Choroid plexus epithelial cell (primary cell): Measurements from ENCODE around the gene MLPH.

Experiments
- DNase-seq: peaks from one replicate; pipeline ENCODE4 v3.0.0-alpha.2; 2010; ENCODE audit warnings: low read depth
- H3K4me3 ChIP-seq: 2 replicates; pipeline ENCODE4 v1.5.1; 2011; ENCODE audit warnings: low read depth, mild to moderate bottlenecking, control low read depth, low read length, moderate library complexity
- CTCF ChIP-seq: conservative IDR thresholded peaks from 2 replicates; pipeline ENCODE4 v1.5.1; 2011; ENCODE audit warnings: low read depth, mild to moderate bottlenecking, control low read depth, inconsistent platforms, low read length, moderate library complexity

The MLPH gene

DNA sequence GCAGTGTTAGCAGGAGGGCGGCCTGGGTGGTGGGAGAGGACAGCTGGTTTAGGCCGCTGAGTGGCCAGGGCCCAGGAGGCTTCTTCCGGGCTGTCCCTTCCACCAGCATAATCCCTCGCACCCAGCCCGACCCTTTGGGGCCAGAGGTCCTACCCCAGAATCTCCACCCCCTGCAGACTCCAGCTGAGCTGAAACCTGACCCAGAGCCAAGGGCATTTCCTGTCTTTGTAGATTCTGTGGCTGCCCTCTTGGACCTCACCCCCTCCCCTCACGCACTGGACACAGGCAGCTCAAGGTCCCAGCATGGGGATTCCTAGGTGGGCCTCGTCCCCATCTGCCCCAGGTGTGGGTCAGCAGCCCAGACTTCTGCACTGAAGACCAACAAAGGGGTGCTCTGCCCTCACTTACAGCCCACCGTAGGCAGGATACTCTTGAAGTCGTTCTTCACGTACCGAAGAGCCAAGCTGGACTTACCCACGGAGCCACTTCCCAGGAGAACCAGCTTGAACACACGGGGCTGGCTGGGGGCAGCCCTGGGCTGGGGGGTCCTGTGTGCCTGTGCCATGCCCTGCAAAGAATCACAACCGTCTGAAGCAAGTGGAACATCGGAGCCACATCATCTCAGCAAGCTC lies 98.7 kb downstream of the MLPH start:
- no peak for TF ChIP-seq CTCF
- H3K4me3 ChIP-seq, result no peak overlapping the region
- DNase-seq, result no peak

- H3K4me3 ChIP-seq, result no peak overlapping the region
- no peak for TF ChIP-seq CTCF
- no peak for DNase-seq
Observed at GRCh38 chr2:237588044-237588696, 101.1 kb downstream of the MLPH start.

DNA sequence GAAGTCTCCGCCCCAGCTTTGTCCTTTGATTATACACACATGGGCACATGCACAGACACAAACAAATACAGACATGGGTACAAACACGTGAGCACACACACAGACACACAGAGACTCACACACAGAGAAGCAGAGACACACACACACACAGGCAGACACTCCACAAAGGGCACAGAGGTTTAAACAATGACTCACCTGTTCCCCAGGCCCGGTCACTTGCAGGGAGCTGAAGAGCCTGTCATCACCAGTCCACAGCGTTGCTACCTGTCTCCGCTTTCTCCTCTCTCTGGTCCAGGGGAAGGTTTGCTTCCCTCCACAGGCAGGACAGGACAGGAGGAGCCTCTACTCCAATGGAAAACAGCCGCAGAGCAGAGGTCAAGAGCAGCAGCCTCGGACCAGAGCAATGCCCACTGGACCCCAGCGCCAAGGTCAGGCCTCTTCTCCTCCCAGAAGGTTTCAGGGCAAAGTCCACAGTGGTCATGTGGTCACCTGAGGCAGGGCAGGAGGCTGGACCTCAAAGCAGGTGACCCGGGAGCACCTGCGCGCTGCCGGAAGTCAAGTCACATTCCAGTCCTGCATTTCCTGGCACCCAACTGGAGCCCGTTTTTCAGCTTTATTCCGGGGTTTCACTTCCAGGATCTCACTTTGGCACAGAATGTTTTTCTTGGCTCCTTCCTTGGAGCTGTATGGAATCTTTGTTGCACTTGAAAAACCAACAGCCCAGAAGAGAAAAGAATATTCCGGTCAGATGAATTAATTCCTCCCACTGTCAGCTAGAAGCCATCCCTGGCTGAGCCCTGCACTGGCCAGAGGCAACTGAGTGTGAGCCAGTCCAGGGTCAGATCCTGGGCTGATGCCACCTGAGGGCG lies 103.5 kb downstream of the MLPH start, which contains the start of gene RAB17:
Gene RAB17, minus strand, starts transcription at position 463 of the 869 bp plus-strand sequence. CDS start 4,580 bp downstream, outside the sequence.
- no peak for DNase-seq
- no peak for TF ChIP-seq CTCF
- no peak within 1 kb of the TSS for H3K4me3 ChIP-seq

GRCh38 chr2:237591141-237591881 lies 104.3 kb downstream of the MLPH start:
- DNase-seq, result no peak
- TF ChIP-seq CTCF, result no peak
- H3K4me3 ChIP-seq, result no peak overlapping the region

DNA sequence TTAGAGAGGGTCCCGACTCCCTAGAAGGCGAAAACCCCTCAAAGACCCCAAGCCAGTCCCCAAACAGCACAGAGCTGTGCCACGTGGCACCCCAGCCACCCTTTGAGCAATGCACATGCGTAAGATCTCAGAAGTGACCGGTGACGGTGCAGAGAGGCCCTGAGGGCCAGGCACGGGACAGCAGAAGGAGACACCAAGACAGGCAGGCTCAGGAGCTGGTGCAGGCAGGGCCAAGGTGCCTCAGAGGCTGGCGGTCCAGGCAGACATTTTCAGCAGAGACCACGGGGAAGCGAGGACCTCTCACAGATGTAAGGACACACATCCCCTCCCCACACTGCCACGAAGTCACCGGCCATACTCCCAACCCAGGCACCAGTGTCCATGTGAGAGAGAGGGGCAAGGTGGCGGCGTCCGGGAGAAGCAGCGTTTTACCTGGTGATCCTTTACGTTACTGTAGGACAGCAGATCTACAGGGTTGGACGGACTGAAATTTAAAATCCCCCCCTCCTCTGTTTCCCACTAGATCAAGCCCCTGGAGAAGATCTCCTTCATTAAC lies 105.5 kb downstream of the MLPH start:
- no peak for TF ChIP-seq CTCF
- H3K4me3 ChIP-seq, result no peak overlapping the region
- DNase-seq, result no peak

- no peak for TF ChIP-seq CTCF
- no peak overlapping the region for H3K4me3 ChIP-seq
- no peak for DNase-seq
Observed at GRCh38 chr2:237593036-237593435, 106.0 kb downstream of the MLPH start.
